ENCODE data around the gene PIK3CG.
"Not testable (repeated sequence)": the region's sequence is repeated elsewhere in the genome, so short reads cannot be mapped to it uniquely, and the experiment has no call there.

PIK3CG gene

GRCh38 chr7:106848851-106849442, 16.1 kb upstream of the PIK3CG start:
- no peaks in the 10 kb centered on the region for H3K27me3 ChIP-seq (replicated peaks)
- H3K36me3 ChIP-seq (replicated peaks), result no peaks in the 10 kb centered on the region
- in situ Hi-C loops (cut with HindIII; ENCODE audit: low pct_ligation_motif_present, low sequenced_read_pairs), result no loop called here
- no peak overlapping the region for H3K27ac ChIP-seq
- H3K4me3 ChIP-seq (ENCODE audit: low read depth, low read length), result no peak overlapping the region
- DNase-seq, result peak; percentile 69
- no peak for TF ChIP-seq CTCF (IDR thresholded peaks at IDR 0.05; ENCODE audit: low read depth, low read length, missing control alignments)

GRCh38 chr7:106851632-106852031, 13.4 kb upstream of the PIK3CG start:
- in situ Hi-C loops (cut with HindIII; ENCODE audit: low pct_ligation_motif_present, low sequenced_read_pairs); H3K27me3 ChIP-seq (replicated peaks): not testable (repeated sequence)

GRCh38 chr7:106853250-106853908, 11.7 kb upstream of the PIK3CG start:
- H3K36me3 ChIP-seq (replicated peaks), result no peaks in the 10 kb centered on the region
- H3K27ac ChIP-seq, result no peak overlapping the region
- in situ Hi-C loops (cut with HindIII; ENCODE audit: low pct_ligation_motif_present, low sequenced_read_pairs), result no loop called here
- no peak overlapping the region for H3K4me3 ChIP-seq (ENCODE audit: low read depth, low read length)
- H3K27me3 ChIP-seq (replicated peaks), result no peaks in the 10 kb centered on the region
- no peak for TF ChIP-seq CTCF (IDR thresholded peaks at IDR 0.05; ENCODE audit: low read depth, low read length, missing control alignments)
- DNase-seq, result no peak

More at GRCh38 chr7:106851632-106852031, 13.4 kb upstream of the PIK3CG start:
- not testable (repeated sequence) for H3K27ac ChIP-seq; H3K36me3 ChIP-seq (replicated peaks); DNase-seq; H3K4me3 ChIP-seq (ENCODE audit: low read depth, low read length)

- no peak for DNase-seq
- TF ChIP-seq CTCF (IDR thresholded peaks at IDR 0.05; ENCODE audit: low read depth, low read length, missing control alignments), result no peak
- Histone ChIP-seq H3K4me3 (ENCODE audit: low read depth, low read length) (no peak overlapping the region), H3K36me3 (replicated peaks) (no peaks in the 10 kb centered on the region), H3K27me3 (replicated peaks) (no peaks in the 10 kb centered on the region), H3K27ac (no peak overlapping the region)
- in situ Hi-C loops (cut with HindIII; ENCODE audit: low pct_ligation_motif_present, low sequenced_read_pairs), result no loop called here
Observed at GRCh38 chr7:106855540-106856132, 9.4 kb upstream of the PIK3CG start.

GRCh38 chr7:106858618-106859532, 6.2 kb upstream of the PIK3CG start:
- no peaks in the 10 kb centered on the region for H3K36me3 ChIP-seq (replicated peaks)
- H3K27ac ChIP-seq, result no peak overlapping the region
- in situ Hi-C loops (cut with HindIII; ENCODE audit: low pct_ligation_motif_present, low sequenced_read_pairs), result no loop called here
- no peak overlapping the region for H3K4me3 ChIP-seq (ENCODE audit: low read depth, low read length)
- no peaks in the 10 kb centered on the region for H3K27me3 ChIP-seq (replicated peaks)
- DNase-seq, result no peak
- no peak for TF ChIP-seq CTCF (IDR thresholded peaks at IDR 0.05; ENCODE audit: low read depth, low read length, missing control alignments)

Data from brain microvascular endothelial cell (primary cell).